HepG2 (cell line): ENCODE data around the gene WNT3A. TPM values are rescaled to one million over a fixed set of nuclear protein-coding genes. Genes with fewer than 3 reads are reported as not detected.
A peak's percentile ranks its signal among the peaks of the same experiment; 100 is the strongest.

Source experiments
- AKAP8 ChIP-seq: sonication (generic); formaldehyde crosslinking; IDR thresholded peaks from 2 replicates; pipeline ENCODE4 v1.5.1; 2020; ENCODE audit warnings: mild to moderate bottlenecking, missing genetic modification reagents
- CHCHD3 ChIP-seq: sonication (generic); formaldehyde crosslinking; IDR thresholded peaks from 2 replicates; pipeline ENCODE4 v1.8.0; 2022; ENCODE audit warnings: mild to moderate bottlenecking, missing genetic modification reagents, moderate library complexity
- KDM5A ChIP-seq: fragments of 200-600 bp; sonication (generic); IDR thresholded peaks from 2 replicates; pipeline ENCODE4 v1.7.0; 2018; ENCODE audit warnings: antibody characterized with exemption, mild to moderate bottlenecking, low read length, borderline replicate concordance
- MED8 ChIP-seq: sonication (generic); formaldehyde crosslinking; IDR thresholded peaks from 2 replicates; pipeline ENCODE4 v1.8.1; 2023; ENCODE audit warnings: mild to moderate bottlenecking, missing genetic modification reagents; ENCODE audit not compliant: insufficient replicate concordance
- MTERF4 ChIP-seq: sonication (generic); formaldehyde crosslinking; IDR thresholded peaks from 2 replicates; pipeline ENCODE4 v1.8.0; 2023; ENCODE audit warnings: mild to moderate bottlenecking, missing genetic modification reagents
- MYC ChIP-seq: sonication (generic); formaldehyde crosslinking; IDR thresholded peaks from 2 replicates; pipeline ENCODE4 v1.9.0; 2021; ENCODE audit warnings: missing genetic modification reagents, borderline replicate concordance
- NCOA2 ChIP-seq: sonication (generic); formaldehyde crosslinking; IDR thresholded peaks from 2 replicates; pipeline ENCODE4 v1.8.0; 2022; ENCODE audit warnings: inconsistent platforms
- PBX2 ChIP-seq: IDR thresholded peaks from 2 replicates; pipeline ENCODE4 v1.6.1; 2016; ENCODE audit warnings: control low read depth
- PHF5A ChIP-seq: IDR thresholded peaks from one replicate; pipeline ENCODE4 v1.6.1; 2018; ENCODE audit warnings: low read depth, missing genetic modification reagents; ENCODE audit not compliant: unreplicated experiment
- POLR2AphosphoS5 ChIP-seq: IDR thresholded peaks from 2 replicates; pipeline ENCODE4 v1.6.1; 2012; ENCODE audit warnings: low read depth, low read length
- RNF2 ChIP-seq: fragments of 450-650 bp; conservative IDR thresholded peaks from 2 replicates; pipeline ENCODE4 v1.6.1; 2016; ENCODE audit warnings: low read depth
- SNRNP70 ChIP-seq: fragments of 200-400 bp; formaldehyde crosslinking; IDR thresholded peaks from 2 replicates; pipeline ENCODE4 v1.6.1; 2017; ENCODE audit warnings: mild to moderate bottlenecking, low read depth, low read length, moderate library complexity
- THAP11 ChIP-seq: IDR thresholded peaks from 2 replicates; pipeline ENCODE4 v1.6.1; 2016; ENCODE audit warnings: missing biosample characterization, missing genetic modification reagents
- ZFP90 ChIP-seq: sonication (generic); formaldehyde crosslinking; IDR thresholded peaks from 2 replicates; pipeline ENCODE4 v1.8.0; 2022; ENCODE audit warnings: missing genetic modification reagents, mild to moderate bottlenecking, inconsistent platforms, borderline replicate concordance
- ZNF607 ChIP-seq: sonication (generic); formaldehyde crosslinking; IDR thresholded peaks from 2 replicates; pipeline ENCODE4 v1.5.1; 2020; ENCODE audit warnings: missing genetic modification reagents, mild to moderate bottlenecking, borderline replicate concordance
- ZNF704 ChIP-seq: sonication (generic); formaldehyde crosslinking; IDR thresholded peaks from 2 replicates; pipeline ENCODE4 v1.8.1; 2023; ENCODE audit warnings: mild to moderate bottlenecking, inconsistent platforms, moderate library complexity, missing genetic modification reagents, borderline replicate concordance
- polyA plus RNA-seq, 8 experiments: library from polyadenylated mRNA; depleted of rRNA in 3 of 8; stranded (reverse) in 7 of 8; unstranded in 1 of 8; fragments of >200 nt; fragmentation: Illumina TruSeq in 4 of 8; extraction: Trizol in 4 of 8; gene quantifications; 2 replicates each; pipeline versions ENCODE4 v1.2.1 to v1.2.3, GENCODE V29; 2011 to 2016; ENCODE audit warnings: low read depth in 4 of 8, missing spikeins in 1 of 8, mixed read lengths in 1 of 8; ENCODE audit not compliant: insufficient read depth in 1 of 8
- total RNA-seq, 5 experiments: library from RNA; depleted of rRNA; stranded (reverse); fragments of >200 nt; fragmentation: Illumina TruSeq; extraction: Trizol; gene quantifications; 2 replicates each; pipeline ENCODE4 v1.2.3, GENCODE V29; 2016; ENCODE audit warnings: low read depth in 1 of 5
- TF ChIP-seq, protein P1 (sequence below): sonication (generic); formaldehyde crosslinking; IDR thresholded peaks from 2 replicates; pipeline ENCODE4 v1.4.0; 2020; ENCODE audit warnings: missing genetic modification reagents
- TF ChIP-seq, protein P2 (sequence below): sonication (generic); formaldehyde crosslinking; IDR thresholded peaks from 2 replicates; pipeline ENCODE4 v1.5.0; 2020; ENCODE audit warnings: mild to moderate bottlenecking, low read depth, missing genetic modification reagents, borderline replicate concordance
- TF ChIP-seq, protein P3 (sequence below): sonication (generic); formaldehyde crosslinking; IDR thresholded peaks from 2 replicates; pipeline ENCODE4 v1.9.0; 2021; ENCODE audit warnings: missing genetic modification reagents, mild to moderate bottlenecking, borderline replicate concordance
- TF ChIP-seq, protein P4 (sequence below): sonication (generic); formaldehyde crosslinking; IDR thresholded peaks from 2 replicates; pipeline ENCODE4 v1.4.0; 2020; ENCODE audit warnings: mild to moderate bottlenecking, missing genetic modification reagents

WNT3A gene
- total and polyA plus RNA-seq, 2 of the 13 experiments (the other 11 are each of a cell fraction or from before 2014, with no cell fraction given), result not detected

DNA sequence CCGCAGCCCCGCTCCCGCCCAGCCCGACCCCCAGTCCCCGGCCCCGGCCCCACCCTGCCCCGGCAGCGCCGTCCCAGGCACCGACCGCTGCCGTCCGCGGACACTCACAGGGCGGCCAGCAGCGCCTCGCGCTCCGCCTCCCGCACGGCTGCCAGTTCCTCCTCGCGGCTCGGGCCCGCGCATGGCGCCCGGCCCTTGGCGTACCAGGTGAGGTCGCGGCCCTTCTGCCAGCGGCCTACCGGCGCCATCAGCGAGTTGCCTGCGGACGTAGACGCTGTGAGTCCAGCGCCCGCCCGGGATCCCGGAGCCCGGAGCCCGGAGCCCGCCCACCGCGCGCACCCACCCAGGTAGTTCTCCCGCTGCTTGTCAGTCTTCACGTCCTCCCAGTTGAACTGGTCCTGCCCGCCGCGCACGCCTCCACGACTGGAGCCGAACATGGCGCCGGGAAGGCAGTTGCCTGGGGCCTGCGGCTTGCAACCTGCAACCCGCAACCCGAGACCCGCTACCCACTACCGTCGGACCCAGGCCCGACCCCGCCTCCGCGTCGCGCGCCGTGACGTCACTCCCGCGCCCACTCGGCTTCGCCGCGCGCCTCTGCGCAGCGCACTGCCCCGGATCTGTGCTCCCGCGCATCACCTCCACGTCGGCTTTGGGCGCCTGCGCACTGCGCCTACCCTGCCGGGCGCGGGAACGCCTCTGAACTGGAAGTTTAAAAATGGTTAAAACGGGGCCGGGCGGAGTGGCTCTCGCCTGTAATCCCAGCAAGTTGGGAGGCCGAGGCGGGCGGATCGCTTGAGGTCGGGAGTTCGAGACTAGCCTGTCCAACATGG is 96.2 kb downstream of the WNT3A start, which contains the start of gene C1orf35 (continued):
- TF ChIP-seq RNF2, result peak; percentile 85
- TF ChIP-seq AKAP8 (CRISPR knock-in tag), result 0 out of 2 replicates have a peak, but pooled peaks have one; percentile 63
- TF ChIP-seq, protein P1, sequence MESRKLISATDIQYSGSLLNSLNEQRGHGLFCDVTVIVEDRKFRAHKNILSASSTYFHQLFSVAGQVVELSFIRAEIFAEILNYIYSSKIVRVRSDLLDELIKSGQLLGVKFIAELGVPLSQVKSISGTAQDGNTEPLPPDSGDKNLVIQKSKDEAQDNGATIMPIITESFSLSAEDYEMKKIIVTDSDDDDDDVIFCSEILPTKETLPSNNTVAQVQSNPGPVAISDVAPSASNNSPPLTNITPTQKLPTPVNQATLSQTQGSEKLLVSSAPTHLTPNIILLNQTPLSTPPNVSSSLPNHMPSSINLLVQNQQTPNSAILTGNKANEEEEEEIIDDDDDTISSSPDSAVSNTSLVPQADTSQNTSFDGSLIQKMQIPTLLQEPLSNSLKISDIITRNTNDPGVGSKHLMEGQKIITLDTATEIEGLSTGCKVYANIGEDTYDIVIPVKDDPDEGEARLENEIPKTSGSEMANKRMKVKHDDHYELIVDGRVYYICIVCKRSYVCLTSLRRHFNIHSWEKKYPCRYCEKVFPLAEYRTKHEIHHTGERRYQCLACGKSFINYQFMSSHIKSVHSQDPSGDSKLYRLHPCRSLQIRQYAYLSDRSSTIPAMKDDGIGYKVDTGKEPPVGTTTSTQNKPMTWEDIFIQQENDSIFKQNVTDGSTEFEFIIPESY (CRISPR knock-in tag), result peak; percentile 45
- TF ChIP-seq SNRNP70, result no peak
- TF ChIP-seq, protein P2, sequence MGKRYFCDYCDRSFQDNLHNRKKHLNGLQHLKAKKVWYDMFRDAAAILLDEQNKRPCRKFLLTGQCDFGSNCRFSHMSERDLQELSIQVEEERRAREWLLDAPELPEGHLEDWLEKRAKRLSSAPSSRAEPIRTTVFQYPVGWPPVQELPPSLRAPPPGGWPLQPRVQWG (CRISPR knock-in tag), result no peak
- peak; percentile 66 for TF ChIP-seq POLR2AphosphoS5
- TF ChIP-seq, protein P3, sequence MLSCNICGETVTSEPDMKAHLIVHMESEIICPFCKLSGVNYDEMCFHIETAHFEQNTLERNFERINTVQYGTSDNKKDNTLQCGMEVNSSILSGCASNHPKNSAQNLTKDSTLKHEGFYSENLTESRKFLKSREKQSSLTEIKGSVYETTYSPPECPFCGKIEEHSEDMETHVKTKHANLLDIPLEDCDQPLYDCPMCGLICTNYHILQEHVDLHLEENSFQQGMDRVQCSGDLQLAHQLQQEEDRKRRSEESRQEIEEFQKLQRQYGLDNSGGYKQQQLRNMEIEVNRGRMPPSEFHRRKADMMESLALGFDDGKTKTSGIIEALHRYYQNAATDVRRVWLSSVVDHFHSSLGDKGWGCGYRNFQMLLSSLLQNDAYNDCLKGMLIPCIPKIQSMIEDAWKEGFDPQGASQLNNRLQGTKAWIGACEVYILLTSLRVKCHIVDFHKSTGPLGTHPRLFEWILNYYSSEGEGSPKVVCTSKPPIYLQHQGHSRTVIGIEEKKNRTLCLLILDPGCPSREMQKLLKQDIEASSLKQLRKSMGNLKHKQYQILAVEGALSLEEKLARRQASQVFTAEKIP (CRISPR knock-in tag), result no peak
- no peak for TF ChIP-seq PBX2 (CRISPR knock-in tag)
- TF ChIP-seq CHCHD3 (CRISPR knock-in tag), result no peak
- TF ChIP-seq, protein P4, sequence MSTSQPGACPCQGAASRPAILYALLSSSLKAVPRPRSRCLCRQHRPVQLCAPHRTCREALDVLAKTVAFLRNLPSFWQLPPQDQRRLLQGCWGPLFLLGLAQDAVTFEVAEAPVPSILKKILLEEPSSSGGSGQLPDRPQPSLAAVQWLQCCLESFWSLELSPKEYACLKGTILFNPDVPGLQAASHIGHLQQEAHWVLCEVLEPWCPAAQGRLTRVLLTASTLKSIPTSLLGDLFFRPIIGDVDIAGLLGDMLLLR (CRISPR knock-in tag), result peak; percentile 85; the same call in 1 of the 2 replicates
- TF ChIP-seq PHF5A, result peak; percentile 76
- peak; percentile 76 for TF ChIP-seq ZFP90 (CRISPR knock-in tag)
- peak; percentile 92; the same call in 1 of the 2 replicates for TF ChIP-seq MYC (CRISPR knock-in tag)
- 0 out of 2 replicates have a peak, but pooled peaks have one; percentile 67 for TF ChIP-seq ZNF704 (CRISPR knock-in tag)
- TF ChIP-seq KDM5A, result peak; percentile 87
- TF ChIP-seq MTERF4 (CRISPR knock-in tag), result no peak
- TF ChIP-seq ZNF607 (CRISPR knock-in tag), result peak; percentile 55; the same call in 1 of the 2 replicates
- TF ChIP-seq THAP11 (CRISPR knock-in tag), result peak; percentile 94
- peak; percentile 44 for TF ChIP-seq MED8 (CRISPR knock-in tag)
- TF ChIP-seq NCOA2 (CRISPR knock-in tag), result peak; percentile 60
